B cell (primary cell): ENCODE results near the gene PCSK6. TPM values are rescaled to one million over a fixed set of nuclear protein-coding genes. Genes with fewer than 3 reads are reported as not detected.

Source experiments
- polyA plus RNA-seq: library from polyadenylated mRNA; depleted of rRNA; stranded (reverse); fragments of >200 nt; gene quantifications from 2 replicates; pipeline ENCODE4 v1.2.3, GENCODE V29; 2012
- total RNA-seq, 2 donors: library from RNA; stranded (reverse); fragments of 120-200 nt in 1 of 2; gene quantifications; 1 replicate in 1 of 2; 2 replicates in 1 of 2; pipeline versions ENCODE4 v1.2.3 to v1.2.4, GENCODE V29; 2013 to 2022

PCSK6 gene
- total and polyA plus RNA-seq, 2 donors (not counting 1 experiment from before 2014, with no cell fraction given), result 0.66 to 1.6 TPM

Other genes starting within 250 kb of the PCSK6 start
- gene CHSY1, start 237.7 kb downstream of the PCSK6 start, total RNA-seq, result 18.9 and 20.3 TPM in 2 replicates
- gene CHSY1, start 237.7 kb downstream of the PCSK6 start, polyA plus RNA-seq, result 4.7 and 7.4 TPM in 2 replicates
- 26.8 and 27.3 TPM in 2 replicates for gene SELENOS, start 212.2 kb downstream of the PCSK6 start, total RNA-seq
- 14.2 and 27.2 TPM in 2 replicates for gene SELENOS, start 212.2 kb downstream of the PCSK6 start, polyA plus RNA-seq
- 104 and 113 TPM in 2 replicates for gene SNRPA1, start 194.5 kb downstream of the PCSK6 start, total RNA-seq
- gene SNRPA1, start 194.5 kb downstream of the PCSK6 start, polyA plus RNA-seq, result 97.7 and 195 TPM in 2 replicates
- 56.4 and 63.5 TPM in 2 replicates for gene TM2D3, start 162.7 kb upstream of the PCSK6 start, total RNA-seq
- 35.5 and 64.0 TPM in 2 replicates for gene TM2D3, start 162.7 kb upstream of the PCSK6 start, polyA plus RNA-seq
- gene TARS3, start 234.8 kb upstream of the PCSK6 start, total RNA-seq, result 27.0 and 32.3 TPM in 2 replicates
- 8.7 and 9.7 TPM in 2 replicates for gene TARS3, start 234.8 kb upstream of the PCSK6 start, polyA plus RNA-seq